Mononuclear cell (primary cell): ENCODE measurements around the gene FABP1. TPM values are rescaled to one million over a fixed set of nuclear protein-coding genes. Genes with fewer than 3 reads are reported as not detected.

ENCODE experiments used
- H3K27me3 ChIP-seq: 2 replicates; pipeline ENCODE4 v1.6.0; 2011; ENCODE audit warnings: low read length, control low read depth; ENCODE audit not compliant: insufficient read depth
- H3K4me1 ChIP-seq: 2 replicates; pipeline ENCODE4 v1.5.1; 2011; ENCODE audit warnings: mild to moderate bottlenecking, low read length, control low read depth; ENCODE audit not compliant: insufficient read depth
- H3K4me3 ChIP-seq: 2 replicates; pipeline ENCODE4 v1.5.1; 2011; ENCODE audit warnings: mild to moderate bottlenecking, low read length, moderate library complexity
- H3K9me3 ChIP-seq: 2 replicates; pipeline ENCODE4 v1.5.1; 2011; ENCODE audit warnings: low read depth, mild to moderate bottlenecking, control low read depth, low read length
- total RNA-seq: library from RNA; depleted of rRNA; stranded (reverse); fragments of >200 nt; gene quantifications from one replicate; pipeline ENCODE4 v1.2.3, GENCODE V29; 2012

Gene FABP1
- total RNA-seq, 1 donor, result not detected

DNA sequence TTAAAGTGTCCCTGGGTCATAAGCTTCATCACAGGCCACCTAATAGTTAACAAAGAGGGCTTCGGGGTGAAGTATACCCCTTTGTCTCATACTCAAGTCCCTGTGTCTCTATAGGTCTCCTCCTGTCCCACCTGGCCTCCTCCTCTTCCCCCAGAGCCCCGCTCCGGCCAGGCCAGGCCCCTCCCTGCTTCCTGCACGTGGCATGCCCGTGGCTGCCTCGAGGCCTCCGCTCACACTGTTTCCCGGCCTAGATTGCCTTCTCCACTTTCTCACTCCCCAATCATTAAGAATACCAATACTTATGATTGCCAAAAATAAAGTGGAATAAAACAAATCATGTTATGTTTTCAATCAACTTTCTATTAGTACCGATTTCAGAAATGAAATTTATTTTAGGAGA lies 41.5 kb downstream of the FABP1 start:
- no peaks in the 10 kb centered on the region for H3K4me1 ChIP-seq
- no peaks in the 10 kb centered on the region for H3K27me3 ChIP-seq
- H3K4me3 ChIP-seq, result no peak overlapping the region
- no peaks in the 10 kb centered on the region for H3K9me3 ChIP-seq

DNA sequence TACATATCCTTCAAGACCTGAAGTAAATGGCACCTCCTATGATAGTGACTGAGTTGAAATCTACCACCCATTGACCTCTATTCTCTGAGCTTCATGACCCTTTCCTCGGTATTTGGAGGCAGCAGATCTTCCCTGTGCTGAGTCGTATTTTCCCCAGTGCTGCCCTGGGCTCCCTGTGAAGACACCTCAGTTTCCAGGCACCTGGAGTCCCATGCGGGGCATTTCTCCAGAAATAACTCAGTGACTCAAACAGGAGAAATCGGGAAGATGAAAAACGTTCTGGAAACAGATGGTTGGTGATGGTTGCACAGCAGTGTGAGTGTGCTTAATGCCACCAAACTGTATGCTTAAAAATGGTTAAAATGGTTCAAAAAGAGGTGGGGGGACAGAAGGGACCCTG lies 42.3 kb downstream of the FABP1 start:
- Histone ChIP-seq H3K9me3 (no peaks in the 10 kb centered on the region), H3K27me3 (no peaks in the 10 kb centered on the region), H3K4me1 (no peaks in the 10 kb centered on the region), H3K4me3 (no peak overlapping the region)

DNA sequence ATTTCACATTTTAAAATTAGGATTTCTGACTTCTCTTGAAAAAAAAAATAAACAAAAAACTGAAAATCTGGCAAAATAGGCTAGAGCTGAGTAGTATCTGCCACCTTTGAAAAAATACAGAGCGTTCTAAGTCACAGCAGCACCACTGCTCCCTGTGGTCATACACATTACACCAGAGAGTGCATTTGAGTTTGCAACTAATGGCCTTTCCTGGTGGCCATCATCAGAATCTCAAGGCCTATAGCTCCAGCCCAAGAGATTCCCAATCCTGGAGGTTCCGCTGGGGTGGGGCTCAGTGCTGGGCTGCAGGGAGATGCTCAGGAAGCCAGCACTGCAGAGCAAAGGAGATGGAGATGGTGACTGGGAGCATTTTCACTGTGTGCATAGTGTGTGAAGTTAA lies 42.8 kb downstream of the FABP1 start:
- H3K9me3 ChIP-seq, result no peaks in the 10 kb centered on the region
- H3K4me3 ChIP-seq, result no peak overlapping the region
- no peaks in the 10 kb centered on the region for H3K4me1 ChIP-seq
- H3K27me3 ChIP-seq, result no peaks in the 10 kb centered on the region

DNA sequence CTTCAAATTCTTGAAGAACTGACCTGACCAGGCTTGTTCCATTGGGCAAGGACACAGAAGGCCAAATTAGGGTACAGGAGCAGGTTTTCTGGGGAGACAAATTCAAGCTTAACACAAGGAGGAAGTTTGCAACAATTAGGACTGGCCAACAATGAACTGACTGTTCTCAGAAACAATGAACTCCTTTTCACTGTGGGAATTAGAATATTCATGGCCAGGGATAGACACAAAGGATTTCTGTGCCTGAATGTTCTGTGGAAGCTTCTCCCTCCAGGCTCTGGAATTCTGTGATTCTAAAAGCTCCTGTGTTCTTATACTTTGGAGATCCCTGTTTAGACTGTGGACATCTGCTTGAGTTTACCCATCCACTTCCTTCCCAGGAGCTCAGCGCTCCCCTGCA lies 45.1 kb downstream of the FABP1 start:
- Histone ChIP-seq H3K9me3 (no peaks in the 10 kb centered on the region), H3K4me3 (no peak overlapping the region), H3K27me3 (no peaks in the 10 kb centered on the region), H3K4me1 (no peaks in the 10 kb centered on the region)

DNA sequence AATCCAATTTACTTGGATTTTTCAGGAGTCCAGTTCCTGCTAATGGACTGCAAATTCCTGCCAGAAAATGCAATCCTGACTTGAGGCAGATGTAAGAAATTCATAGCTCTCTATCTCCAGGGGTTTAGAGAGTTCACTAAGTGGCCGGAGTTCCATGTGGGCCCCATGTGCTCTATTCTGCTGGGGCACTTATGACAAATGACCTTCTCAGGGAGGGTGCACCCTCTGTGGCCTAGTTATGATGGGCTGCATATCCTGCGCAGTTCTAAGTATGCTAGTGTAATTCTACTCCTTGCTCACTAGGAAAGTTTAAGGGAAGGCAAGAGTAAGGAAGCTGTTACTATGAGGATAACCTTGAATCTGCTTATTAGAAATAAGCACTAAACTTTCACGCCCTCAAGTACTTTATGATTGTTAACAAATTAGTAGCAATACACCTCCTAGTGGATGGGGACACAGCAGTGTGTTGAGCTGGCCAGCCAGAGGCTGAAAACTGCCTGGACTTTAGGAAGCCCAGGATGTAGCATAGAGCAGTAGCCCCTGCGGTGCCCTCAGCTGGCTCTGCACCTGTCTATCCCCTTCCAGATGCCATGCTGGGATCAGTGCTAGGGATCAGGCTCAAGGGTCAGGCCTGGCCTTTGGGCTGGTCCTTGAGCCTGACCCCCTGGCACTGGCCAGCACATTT lies 45.8 kb downstream of the FABP1 start:
- Histone ChIP-seq H3K4me3 (no peak overlapping the region), H3K4me1 (no peaks in the 10 kb centered on the region), H3K27me3 (no peaks in the 10 kb centered on the region), H3K9me3 (no peaks in the 10 kb centered on the region)

DNA sequence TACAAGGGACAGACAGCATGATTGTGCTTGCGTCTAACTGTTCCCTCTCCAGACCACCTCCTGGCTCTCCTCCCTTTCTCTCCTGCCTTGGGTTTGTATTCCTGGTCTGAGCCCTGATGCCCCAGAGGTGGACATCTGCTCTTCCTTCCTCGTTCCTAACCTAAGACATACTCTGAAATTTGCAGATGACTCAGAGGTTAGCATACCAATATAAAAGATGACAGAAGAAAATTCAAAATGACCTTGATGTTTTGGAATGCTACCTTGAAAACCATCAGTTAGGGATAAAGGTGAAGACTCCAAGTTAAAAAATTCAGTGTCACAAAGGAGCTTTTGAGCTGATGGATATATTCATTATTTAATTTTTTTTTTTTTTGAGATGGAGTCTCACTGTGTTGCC lies 47.3 kb downstream of the FABP1 start:
- H3K4me1 ChIP-seq, result no peaks in the 10 kb centered on the region
- H3K27me3 ChIP-seq, result no peaks in the 10 kb centered on the region
- H3K9me3 ChIP-seq, result no peaks in the 10 kb centered on the region
- H3K4me3 ChIP-seq, result no peak overlapping the region

DNA sequence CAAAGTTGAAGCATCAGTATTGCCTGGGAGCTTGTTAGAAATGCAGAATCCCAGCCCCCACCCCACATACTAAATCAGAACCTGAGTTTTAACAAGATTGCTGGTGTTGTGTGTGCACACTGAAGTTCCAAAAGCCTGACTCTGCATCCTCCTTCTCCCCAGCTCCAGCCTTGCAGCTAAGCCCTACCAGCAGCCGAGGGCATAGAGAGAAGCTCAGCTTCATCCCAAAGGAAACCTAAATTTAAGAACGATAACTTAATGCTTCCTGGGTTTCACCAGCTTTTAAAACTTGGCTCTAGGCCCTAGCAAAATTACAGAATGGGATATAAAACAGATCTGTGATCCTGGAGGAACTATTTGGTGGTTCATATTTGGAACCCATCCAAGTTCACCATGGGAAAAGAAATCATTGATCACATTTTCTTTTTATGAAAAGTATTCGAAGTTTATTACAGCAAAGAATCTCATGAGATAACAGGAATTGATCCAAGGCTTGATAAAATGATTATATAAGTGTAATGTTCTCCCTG lies 49.2 kb downstream of the FABP1 start:
- H3K4me3 ChIP-seq, result no peak overlapping the region
- H3K27me3 ChIP-seq, result no peaks in the 10 kb centered on the region
- H3K4me1 ChIP-seq, result peaks cover 10% of the 10 kb centered on the region
- H3K9me3 ChIP-seq, result no peaks in the 10 kb centered on the region

DNA sequence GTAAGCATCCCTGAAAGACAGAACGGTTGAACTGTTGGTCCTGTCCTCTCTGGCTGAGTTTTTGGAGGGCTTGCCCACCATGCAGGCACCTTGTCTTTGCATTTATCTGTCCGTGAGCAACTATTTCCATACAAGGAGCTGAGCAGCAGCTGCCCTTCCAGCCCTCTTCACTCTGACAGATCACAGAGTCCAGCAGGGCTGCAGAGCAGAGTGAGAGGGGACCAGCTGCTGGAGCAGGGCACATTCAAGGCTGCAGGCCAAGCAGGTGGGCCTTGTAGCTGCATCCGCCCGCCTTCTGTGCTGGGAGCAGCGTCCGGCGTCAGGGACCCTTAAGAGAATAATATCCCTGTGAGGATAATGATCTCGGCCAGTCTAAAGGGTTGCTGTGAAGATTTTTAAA lies 50.8 kb downstream of the FABP1 start:
- H3K9me3 ChIP-seq, result no peaks in the 10 kb centered on the region
- H3K4me3 ChIP-seq, result no peak overlapping the region
- H3K4me1 ChIP-seq, result peaks cover 10% of the 10 kb centered on the region
- no peaks in the 10 kb centered on the region for H3K27me3 ChIP-seq

DNA sequence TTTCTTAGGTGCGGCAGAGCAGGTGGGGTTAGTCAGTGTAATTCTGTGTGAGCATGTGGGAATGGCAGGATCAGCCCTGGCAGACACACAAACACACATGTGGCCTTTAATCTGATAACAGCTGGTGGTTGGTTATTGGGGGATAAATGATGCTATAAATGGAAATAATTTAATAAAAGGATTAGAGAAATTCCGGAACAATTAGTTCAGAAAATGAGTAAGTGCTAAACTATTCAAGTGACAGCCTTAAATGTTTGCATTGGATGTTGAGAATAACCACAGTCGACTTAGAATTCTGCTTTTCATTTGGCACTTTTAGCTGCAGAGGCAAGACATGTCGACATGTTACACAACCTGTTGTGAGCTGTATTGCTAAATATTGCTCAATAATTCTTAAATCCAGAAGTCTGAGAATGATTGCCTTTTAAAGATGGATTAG lies 53.0 kb downstream of the FABP1 start:
- no peaks in the 10 kb centered on the region for H3K27me3 ChIP-seq
- H3K4me1 ChIP-seq, result peaks cover 10% of the 10 kb centered on the region
- H3K9me3 ChIP-seq, result no peaks in the 10 kb centered on the region
- H3K4me3 ChIP-seq, result no peak overlapping the region

DNA sequence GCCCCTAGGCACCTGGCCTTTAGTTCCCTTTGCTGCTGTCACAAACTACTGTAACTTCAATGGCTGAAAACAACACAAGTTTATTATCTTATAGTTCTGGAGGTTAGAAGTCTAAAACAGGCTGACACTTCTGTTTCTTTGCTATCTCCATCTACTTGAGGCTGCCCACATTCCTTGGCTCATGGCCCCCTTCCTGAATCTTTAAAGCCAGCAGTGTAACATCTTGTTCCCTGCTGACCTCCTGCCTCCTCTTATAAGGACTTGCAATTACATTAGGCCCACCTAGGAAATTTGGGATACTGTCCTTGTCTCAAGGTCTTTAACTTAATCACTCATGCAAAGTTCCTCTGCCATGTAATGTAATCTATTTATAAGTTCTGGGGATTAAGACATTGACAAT lies 53.7 kb downstream of the FABP1 start:
- no peaks in the 10 kb centered on the region for H3K9me3 ChIP-seq
- no peaks in the 10 kb centered on the region for H3K27me3 ChIP-seq
- H3K4me1 ChIP-seq, result peaks cover 10% of the 10 kb centered on the region
- H3K4me3 ChIP-seq, result no peak overlapping the region

Other genes with a start within 250 kb of the FABP1 start
- gene RNU2-63P, start 111.5 kb downstream of the FABP1 start, total RNA-seq, result not detected
- 3.5 TPM for gene KRCC1, start 72.3 kb downstream of the FABP1 start, total RNA-seq
- gene SMYD1, start 60.2 kb downstream of the FABP1 start, total RNA-seq, result under 0.01 TPM
- 0.73 TPM for gene THNSL2, start 42.3 kb upstream of the FABP1 start, total RNA-seq